GM19025 (cell line): ENCODE data around the gene SYNPO2.
A peak's percentile ranks its signal among the peaks of the same experiment; 100 is the strongest.
"Not testable (repeated sequence)": the region's sequence is repeated elsewhere in the genome, so short reads cannot be mapped to it uniquely, and the experiment has no call there.

ENCODE experiments used
- ATAC-seq: cut with Tn5 transposase; IDR thresholded peaks from one replicate; pipeline ENCODE4 v1.9.1; 2021; ENCODE audit warnings: mild to moderate bottlenecking, low read depth, moderate library complexity; ENCODE audit not compliant: unreplicated experiment

The SYNPO2 gene

GRCh38 chr4:119027811-119028210 is 139.2 kb downstream of the SYNPO2 start:
- no peak for ATAC-seq

- no peak for ATAC-seq
Observed at GRCh38 chr4:119028296-119028695, 139.6 kb downstream of the SYNPO2 start.

GRCh38 chr4:119029847-119030535 is 141.3 kb downstream of the SYNPO2 start:
- no peak for ATAC-seq

- ATAC-seq: no peak
Observed at GRCh38 chr4:119030536-119030890, 141.9 kb downstream of the SYNPO2 start.

GRCh38 chr4:119031218-119031617 is 142.6 kb downstream of the SYNPO2 start:
- no peak for ATAC-seq

- ATAC-seq: no peak
Observed at GRCh38 chr4:119032921-119033685, 144.4 kb downstream of the SYNPO2 start.

GRCh38 chr4:119034276-119035008 is 145.8 kb downstream of the SYNPO2 start:
- no peak for ATAC-seq

- ATAC-seq: no peak
Observed at GRCh38 chr4:119035951-119036737, 147.5 kb downstream of the SYNPO2 start.

GRCh38 chr4:119037709-119038108 is 149.1 kb downstream of the SYNPO2 start:
- no peak for ATAC-seq

GRCh38 chr4:119038116-119038841 is 149.6 kb downstream of the SYNPO2 start:
- peak; percentile 37 for ATAC-seq

GRCh38 chr4:119039160-119039559 is 150.5 kb downstream of the SYNPO2 start:
- no peak for ATAC-seq

GRCh38 chr4:119039779-119040178 is 151.1 kb downstream of the SYNPO2 start:
- no peak for ATAC-seq

GRCh38 chr4:119040261-119040660 is 151.6 kb downstream of the SYNPO2 start:
- no peak for ATAC-seq

GRCh38 chr4:119040694-119041185 is 152.1 kb downstream of the SYNPO2 start:
- ATAC-seq: no peak

- no peak for ATAC-seq
Observed at GRCh38 chr4:119041396-119041795, 152.7 kb downstream of the SYNPO2 start.

GRCh38 chr4:119041951-119042560 is 153.4 kb downstream of the SYNPO2 start:
- peak; percentile 81 for ATAC-seq

- no peak for ATAC-seq
Observed at GRCh38 chr4:119046263-119046662, 157.6 kb downstream of the SYNPO2 start.

GRCh38 chr4:119047059-119047458 is 158.4 kb downstream of the SYNPO2 start:
- ATAC-seq: not testable (repeated sequence)

GRCh38 chr4:119048446-119048845 is 159.8 kb downstream of the SYNPO2 start:
- no peak for ATAC-seq
